Measurements from ENCODE around the gene SRCAP.

Gene SRCAP

DNA sequence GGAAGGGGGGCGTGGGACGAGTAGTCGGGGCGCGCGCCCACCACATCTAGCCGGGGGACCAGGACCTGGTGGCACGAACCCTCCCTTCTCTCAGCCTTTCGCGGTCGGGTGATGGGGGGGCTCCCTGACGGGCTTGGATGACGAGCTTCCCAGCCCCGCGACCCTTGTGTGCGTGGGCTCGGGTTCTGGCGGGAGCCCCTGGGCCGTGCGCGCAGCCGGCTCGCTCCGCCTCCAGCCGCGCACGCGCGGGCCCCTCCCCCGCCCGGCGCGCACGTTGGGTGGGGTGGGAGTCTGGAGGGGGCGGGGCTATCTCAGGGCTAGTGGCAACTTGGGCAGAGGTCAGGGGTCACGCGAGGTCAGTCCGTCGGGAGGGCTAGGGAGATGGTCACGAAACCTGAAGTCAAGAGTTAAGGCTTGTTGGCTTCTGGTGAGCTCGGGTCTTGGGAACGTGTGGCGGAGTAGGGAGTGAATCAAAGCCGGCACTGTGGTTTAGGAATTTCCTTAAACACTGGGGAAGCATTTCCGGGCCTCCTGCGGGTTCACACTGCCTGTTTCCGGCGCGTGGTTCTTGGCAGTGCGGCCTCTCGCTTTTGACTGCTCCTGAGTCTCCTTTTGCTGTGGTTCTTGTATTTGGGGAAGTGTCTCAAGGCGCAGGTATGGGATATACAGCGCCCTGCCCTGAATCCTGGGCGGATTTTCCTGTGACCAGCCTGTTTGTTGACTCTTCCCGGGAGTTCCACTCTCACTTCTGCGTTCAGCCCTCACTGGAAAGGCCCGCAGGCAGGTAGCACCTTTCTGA, at the start of gene SRCAP:
Gene SRCAP, plus strand, starts transcription at position 356 of the 799 bp plus-strand sequence. CDS start 1,654 bp downstream, outside the sequence.
- peak within 1 kb of the TSS; percentile 72 to 98 (median 94) for H3K4me3 ChIP-seq
- H3K27ac ChIP-seq = peak within 1 kb of the TSS; percentile 90 to 100 (median 100)

DNA sequence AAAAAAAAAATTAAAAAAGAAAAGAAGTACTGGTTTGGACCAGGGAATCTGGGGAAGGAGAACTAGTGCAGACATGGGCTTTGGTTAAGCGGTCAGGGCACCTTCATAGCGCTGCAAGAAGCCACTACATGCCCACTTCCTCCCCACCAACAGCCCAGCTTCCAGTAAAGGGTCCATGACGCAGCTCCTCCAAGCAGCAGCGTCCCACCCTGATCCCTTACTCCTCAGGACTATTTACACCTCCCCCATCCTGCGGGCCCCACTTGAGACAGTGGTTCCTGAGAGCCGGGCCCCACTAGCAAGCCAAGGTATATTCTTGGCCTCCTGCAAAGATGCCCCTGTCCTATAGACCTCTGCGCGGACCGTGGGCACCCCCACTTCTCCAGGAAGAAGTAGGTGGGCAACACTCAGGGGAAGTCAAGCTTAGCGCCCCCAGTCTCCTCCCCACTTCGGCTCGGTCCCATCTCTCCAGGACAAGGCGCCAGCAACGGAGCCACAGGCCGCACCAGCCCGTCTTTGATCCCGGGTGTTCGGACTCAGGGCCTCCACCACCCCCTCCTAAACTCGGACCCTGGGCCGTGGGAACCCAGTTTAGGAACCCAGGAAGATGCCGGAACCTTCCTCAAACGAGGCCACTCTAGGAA, 49.1 kb upstream of the SRCAP start:
- Histone ChIP-seq H3K4me3 (peak overlapping the region; percentile 26 to 92 (median 67)), H3K27ac (peak overlapping the region; percentile 56 to 98 (median 89))

DNA sequence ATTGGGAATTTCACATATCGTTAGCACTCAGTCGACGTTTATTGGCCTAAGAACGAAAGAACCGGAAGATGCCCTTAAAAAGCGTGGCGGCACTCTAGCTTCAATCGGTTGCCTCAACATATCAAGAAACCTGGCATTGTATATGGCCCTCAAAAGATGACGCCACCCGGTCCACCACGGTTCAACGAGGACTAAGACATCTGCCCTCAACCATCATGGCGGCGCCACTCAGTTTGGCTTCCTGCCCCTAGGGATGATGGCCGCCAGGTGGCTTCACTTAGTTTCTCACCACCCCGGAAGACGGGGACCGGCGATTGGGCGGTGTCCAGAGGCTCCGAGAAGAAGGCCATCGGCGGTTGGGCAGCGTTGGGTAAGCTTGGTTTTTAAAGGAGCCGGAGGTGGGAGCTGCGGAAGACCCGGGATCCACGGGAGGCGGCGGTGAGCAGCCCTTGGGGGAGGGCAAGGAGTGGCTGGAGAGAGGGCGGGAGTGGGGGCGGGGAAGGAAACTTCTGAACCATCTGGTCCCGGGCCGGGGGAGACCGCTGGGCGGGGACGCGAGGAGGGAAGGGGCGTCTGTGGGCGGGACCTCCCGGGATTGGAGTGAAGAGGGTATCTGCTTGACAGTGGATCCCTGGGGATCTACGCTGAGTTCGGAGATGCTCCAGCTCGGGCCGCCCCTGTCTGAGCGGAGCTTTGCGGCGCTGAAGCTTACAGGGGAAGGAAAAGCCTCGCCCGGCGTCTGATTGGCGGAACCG, 48.4 kb upstream of the SRCAP start, which contains the start of gene PRR14:
Gene PRR14, plus strand, starts transcription at position 592 of the 755 bp plus-strand sequence. CDS start 686 bp downstream, outside the sequence.
- peak within 1 kb of the TSS; percentile 62 to 92 (median 78) for H3K4me3 ChIP-seq
- H3K27ac ChIP-seq = peak within 1 kb of the TSS; percentile 56 to 98 (median 89)

DNA sequence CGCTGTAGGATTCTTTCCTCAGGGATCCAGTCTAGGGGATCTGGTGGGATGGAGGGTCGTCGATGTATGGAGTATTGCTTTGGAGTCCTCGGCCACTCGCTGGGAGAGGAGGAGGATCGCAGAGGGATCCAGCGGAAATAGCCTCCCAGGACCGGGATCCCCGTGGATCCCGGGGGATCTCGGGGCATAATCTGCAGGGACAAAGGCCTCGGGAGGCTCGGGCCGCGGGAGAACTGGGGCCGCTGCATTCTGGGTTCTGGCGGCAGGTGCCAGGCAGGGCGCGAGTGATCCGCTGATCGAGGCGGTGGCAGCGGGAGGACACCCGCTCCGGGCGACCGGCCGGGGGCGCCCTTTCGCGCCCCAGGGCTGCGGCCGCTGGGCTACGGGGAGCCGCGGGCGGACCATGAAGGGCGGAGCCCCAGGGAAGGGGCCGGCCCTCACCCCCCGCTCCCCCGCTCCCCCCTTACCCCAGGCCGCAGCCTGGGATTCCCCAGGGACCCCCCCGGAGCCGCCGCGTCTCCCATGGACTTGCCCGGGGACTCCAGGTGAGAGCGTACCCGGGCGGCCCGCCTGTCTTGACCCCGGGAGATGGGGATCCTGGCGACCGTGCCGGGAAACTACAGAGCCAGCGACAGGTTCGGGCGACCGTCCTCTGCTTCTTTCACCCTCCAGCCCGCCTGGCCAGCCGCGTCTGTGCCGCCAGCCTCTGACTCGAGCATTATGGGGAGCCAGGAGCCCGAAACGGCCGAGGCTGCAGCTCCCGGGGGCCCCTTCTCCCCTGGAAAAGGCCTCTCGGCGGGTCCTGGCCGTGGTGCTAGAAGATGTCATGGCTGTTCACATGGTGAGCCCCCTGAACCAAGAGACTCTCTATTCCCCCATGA, 47.6 kb upstream of the SRCAP start:
- peak overlapping the region; percentile 56 to 98 (median 89) for H3K27ac ChIP-seq
- peak overlapping the region; percentile 62 to 92 (median 78) for H3K4me3 ChIP-seq

DNA sequence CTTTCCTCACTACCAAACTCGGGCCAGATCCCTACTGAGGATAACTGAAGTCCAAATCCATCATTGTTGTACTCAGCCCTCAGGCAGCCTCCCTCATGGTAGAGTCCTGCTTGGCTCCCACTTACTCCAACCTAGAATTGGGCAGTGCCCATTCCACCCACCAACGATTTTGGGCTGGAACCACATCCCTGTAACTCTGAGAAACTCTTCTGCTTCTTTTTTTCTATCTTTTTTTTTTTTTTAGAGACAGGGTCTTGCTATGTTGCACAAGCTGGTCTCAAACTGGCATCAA, 47.0 kb upstream of the SRCAP start:
- H3K27ac ChIP-seq = peak overlapping the region in 19 of 21 experiments; percentile 72 to 98 (median 90)

DNA sequence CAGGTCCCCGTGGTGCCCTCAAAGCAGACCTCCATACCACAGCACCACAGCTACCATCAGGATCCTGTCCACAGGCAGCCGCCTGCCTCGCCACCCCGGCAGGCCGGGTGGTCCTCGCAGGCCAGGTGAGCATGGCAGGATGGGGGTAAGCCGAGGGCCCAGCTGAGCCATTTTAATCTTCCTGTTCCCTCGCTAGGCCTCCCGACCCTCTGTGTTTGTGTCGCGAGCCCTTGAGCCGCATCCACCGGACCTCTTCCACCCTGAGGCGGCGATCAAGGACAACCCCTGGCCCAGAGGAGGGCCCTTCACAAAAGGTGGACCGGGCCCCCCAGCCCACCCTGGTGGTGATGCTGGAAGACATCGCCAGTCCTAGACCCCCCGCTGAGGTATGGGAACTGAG, 46.3 kb upstream of the SRCAP start:
- Histone ChIP-seq H3K27ac (peak overlapping the region in 3 of 21 experiments; percentile 8 to 90 (median 14)), H3K4me3 (no peak overlapping the region)

More for the DNA sequence above, 47.0 kb upstream of the SRCAP start:
- H3K4me3 ChIP-seq = peak overlapping the region; percentile 62 to 92 (median 78)

DNA sequence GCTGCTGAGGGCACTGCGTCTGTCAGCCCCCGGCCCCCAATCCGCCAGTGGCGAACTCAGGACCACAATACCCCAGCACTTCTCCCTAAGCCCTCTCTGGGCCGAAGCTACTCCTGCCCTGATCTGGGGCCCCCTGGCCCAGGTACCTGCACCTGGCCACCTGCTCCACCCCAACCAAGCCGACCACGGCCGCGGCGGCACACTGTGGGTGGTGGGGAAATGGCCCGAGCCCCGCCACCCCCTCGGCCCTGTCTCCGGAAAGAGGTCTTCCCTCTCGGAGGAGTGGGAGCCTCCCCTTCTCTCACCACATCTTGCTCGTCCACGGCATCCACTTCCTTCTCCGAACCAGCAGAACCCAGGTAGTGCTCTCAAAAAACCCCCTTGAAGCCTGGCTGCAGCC, 44.1 kb upstream of the SRCAP start:
- Histone ChIP-seq H3K27ac (no peak overlapping the region), H3K4me3 (no peak overlapping the region)

DNA sequence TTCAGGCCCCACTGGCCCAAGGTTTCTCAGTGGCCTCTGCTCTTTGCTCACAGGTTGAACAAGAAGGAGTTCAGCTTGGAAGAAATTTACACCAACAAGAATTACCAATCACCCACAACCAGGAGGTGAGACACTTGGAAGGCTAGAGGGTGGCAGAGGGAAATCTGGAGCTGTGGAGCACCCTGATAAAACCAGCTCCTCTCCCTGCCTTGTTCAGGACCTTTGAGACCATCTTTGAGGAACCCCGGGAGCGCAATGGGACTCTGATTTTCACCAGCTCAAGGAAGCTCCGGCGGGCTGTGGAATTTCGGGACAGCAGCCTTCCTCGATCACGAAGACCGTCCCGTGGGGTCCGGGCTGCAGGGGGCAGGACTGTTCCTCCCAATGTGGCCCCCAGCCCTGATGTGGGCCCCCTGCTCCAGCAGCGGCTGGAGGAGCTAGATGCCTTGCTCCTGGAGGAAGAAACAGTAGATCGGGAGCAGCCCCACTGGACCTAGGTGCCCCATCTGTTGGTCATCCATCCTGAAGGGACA, 43.1 kb upstream of the SRCAP start:
- Histone ChIP-seq H3K27ac (no peak overlapping the region), H3K4me3 (no peak overlapping the region)

DNA sequence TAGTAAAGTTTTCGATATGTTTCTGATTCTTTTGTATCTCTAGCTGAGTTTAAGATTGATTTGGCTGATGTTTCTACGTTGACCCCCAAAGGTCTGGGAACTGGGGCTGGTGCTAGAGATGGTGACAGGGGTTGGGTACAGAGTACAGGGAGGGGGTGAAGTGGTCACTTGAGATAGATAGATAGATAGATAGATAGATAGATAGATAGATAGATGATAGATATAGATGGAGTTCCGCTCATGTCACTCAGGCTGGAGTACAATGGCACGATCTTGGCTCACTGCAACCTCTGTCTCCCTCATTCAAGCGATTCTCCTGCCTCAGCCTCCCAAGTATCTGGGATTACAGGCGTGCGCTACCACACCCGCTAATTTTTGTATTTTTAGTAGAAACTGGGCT, 42.6 kb upstream of the SRCAP start:
- Histone ChIP-seq H3K4me3 (no peak overlapping the region), H3K27ac (peak overlapping the region in 14 of 21 experiments; percentile 70 to 100 (median 96))

DNA sequence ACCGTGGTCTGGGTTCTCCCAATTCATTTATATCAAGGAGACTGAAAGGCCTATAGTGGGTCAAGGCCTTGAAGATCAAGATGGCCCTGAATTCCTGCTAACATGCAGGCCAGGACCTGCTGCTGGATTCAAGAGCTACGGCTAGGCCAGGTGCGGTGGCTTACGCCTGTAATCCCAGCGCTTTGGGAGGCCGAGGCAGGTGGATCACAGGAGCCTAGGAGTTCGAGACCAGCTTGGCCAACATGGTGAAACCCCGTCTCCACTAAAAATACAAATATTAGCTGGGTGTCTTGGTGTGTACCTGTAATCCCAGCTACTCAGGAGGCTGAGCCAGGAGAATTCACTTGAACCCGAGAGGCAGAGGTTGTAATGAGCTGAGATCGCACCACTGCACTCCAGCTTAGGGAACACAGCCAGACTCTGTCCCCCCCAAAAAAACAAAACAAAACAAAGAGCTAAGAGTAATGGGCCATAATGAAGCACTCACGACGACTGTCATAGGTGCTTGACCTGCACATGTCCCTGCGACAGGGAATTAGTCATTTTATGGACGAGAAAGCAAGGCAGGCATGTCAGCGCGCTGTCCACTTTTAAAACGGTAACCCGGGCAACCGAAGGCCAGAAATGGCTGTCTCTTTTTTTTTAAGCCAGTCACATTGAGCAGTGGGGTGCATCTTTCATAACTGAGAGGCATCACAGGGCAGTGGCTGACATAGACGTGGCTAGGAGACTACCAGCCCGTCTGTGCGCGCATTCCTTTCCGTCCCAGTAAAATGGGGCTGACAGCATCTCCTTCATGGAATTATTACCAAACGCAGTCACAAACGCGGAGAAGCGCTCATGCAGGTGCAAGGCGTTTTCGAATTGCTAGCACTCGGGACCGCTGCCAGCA, 41.8 kb upstream of the SRCAP start:
- peak overlapping the region; percentile 17 to 96 (median 34) for H3K4me3 ChIP-seq
- peak overlapping the region in 20 of 21 experiments; percentile 59 to 100 (median 85) for H3K27ac ChIP-seq

DNA sequence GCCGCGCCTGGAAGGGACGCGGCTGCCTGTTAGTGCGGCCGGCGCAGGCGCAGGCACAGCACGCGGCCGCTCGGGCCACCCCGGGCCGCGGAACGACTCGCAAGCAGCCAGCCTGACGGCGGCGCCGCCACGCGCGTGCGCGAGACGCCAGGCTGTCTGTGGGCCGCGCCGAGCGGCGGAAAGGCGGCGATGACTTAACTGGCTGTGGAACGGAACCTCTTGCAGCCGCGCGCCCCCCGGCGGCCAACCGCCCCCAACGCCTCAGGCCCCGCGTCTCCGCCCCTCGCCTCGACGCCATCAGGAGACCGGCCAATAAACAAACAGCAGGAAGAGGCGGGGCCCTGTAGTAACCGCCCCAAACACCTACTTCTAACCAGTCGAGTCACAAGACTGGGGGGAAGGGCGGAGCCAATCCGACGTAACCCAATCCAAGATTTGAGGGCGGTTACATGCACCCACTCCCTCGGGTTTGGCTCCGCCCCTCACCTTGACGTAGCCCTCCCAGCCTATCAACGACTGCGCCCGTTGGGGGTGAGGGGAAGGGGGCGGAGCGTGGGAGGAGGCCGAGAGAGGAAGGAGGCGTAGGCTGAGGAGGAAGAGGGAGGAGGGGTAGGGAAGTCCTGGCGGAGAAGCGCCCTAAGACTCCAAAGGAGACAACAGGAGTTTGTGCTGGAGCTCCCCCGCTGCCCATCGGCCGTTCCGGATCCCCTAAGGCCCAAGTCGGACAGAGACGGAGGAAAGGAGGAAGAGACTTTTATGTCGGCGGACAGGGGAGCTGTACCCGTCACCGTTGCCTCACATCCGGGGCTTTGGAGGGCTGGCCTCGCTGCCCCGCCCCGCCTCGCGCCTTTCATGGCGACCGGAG, 40.9 kb upstream of the SRCAP start, which contains the start of gene FBRS:
Gene FBRS, plus strand, starts transcription at position 566 of the 865 bp plus-strand sequence. CDS start 1,088 bp downstream, outside the sequence.
- Histone ChIP-seq H3K4me3 (peak within 1 kb of the TSS; percentile 56 to 96 (median 85)), H3K27ac (peak within 1 kb of the TSS; percentile 93 to 100 (median 99))

DNA sequence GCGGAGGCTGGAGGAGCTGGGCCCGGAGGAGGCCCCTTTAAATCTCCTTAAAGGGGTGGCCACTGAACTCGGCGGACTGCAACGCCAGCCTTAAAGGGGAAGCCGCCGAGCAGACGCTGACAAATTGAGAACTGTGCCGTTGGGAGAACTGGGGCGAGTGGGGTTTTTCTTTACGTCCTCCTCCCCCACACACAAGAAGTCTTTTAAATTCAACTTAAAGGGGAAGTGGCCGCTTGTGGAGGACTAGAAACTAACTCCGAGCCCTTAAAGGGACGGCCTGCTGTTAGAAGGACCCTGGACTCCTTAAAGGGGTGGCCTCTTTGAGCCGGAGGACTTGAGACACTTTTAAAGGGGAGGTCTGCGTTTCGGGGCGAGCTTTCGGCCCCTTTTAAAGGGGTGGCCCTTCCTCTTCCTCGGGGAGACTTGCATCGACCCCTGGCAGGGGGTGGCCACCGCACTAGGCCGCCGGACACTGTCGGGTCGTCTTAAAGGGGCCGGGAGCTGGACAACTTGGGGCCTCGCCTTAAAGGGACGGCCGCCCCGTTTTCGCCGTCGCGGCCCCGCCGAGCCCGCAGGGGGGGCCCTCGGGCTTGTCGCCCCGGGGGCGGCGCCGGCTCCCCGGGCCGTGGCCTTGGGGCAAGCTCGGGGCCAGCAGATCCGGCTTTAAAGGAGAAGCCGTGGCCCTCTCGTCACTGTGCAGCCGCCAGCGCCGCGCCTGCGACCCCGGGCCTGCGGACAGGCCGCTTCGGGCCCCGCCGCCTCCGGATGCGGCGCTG, 40.1 kb upstream of the SRCAP start:
- Histone ChIP-seq H3K4me3 (peak overlapping the region; percentile 56 to 96 (median 85)), H3K27ac (peak overlapping the region; percentile 93 to 100 (median 99))

DNA sequence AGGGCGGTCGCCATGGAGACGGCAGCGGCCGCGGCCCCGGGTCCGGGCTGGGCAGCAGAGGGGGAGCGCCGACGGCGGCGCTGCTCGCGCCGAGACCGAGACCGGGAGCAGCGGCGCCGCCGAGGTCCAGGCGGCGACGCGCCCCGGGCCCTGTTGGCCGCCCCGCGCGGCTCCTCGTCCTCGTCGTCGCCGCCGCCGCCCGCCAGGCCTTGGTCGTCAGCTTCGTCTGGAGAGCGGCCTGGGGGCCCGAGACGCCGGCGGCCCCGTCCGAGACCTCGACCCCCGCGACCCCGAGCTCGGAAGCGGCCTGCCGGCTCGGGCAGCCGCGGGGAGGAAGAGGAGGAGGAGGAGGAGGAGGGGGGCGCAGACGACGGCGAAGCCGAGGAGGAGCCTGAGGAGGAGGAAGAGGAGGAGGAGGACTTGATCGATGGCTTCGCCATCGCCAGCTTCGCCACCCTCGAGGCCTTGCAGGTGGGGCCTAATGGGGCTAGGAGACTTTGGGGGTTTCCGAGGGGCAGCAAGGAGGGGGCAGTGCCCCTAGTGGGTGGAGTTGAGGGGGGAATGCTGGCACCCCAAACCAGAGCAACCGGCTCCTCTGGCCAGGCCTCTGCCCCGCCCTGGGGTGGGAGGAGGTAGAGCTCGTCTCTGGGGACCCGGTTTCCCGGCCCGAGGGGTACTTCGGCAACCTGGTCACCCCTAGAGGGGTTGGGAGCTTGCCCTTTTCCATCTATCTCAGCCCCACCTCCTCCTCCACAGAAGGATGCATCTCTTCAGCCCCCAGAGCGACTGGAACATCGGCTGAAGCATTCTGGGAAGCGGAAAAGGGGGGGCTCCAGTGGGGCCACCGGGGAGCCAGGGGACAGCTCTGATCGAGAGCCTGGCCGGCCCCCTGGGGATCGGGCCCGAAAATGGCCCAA, 39.2 kb upstream of the SRCAP start:
- Histone ChIP-seq H3K4me3 (peak overlapping the region; percentile 56 to 96 (median 85)), H3K27ac (peak overlapping the region; percentile 93 to 100 (median 99))

DNA sequence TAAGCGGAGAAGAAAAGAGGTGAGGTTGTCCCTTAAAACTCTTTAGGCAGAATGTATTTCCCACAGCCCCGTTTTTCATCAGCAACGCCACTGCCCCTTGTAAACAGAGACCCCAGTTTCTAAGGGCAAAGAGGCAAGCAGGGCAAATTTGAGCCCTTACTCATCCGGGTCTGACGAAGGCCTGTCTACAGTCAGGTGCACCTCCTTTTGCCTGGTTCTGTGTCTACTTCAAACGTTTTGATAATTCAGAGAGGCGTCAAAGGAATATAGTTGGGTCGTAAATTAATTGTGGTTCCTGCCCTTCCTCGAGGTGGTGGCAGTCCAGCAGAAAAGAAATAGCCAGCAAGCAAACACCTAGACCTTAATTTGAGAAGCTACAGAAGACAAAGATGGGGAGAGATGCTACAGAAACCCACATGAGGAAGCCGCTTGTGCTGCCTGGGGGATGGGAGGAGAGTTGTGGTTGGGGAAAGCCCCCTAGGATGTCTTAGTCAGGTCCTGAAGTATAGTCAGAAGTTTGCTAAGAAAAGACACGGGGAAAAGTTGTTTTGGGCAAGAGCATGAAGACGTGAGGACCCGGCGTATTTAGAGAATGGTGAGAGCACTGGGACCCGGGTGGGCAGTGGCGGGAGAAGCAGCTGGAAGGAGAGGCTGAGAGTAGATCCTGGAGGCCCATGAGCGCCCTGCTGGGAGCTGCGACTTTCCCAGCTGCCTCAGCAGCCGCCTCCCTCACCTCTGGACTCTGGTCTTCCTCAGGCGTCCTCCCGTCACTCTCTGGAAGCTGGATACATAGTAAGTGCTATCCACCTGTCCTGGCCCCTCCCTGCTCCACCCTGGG, 38.3 kb upstream of the SRCAP start:
- Histone ChIP-seq H3K27ac (peak overlapping the region in 20 of 21 experiments; percentile 97 to 100 (median 99)), H3K4me3 (peak overlapping the region; percentile 56 to 96 (median 85))

All from skin epidermis (tissue), 12 donors.